MCF 10A (cell line): ENCODE measurements around the gene IFRD2. TPM values are rescaled to one million over a fixed set of nuclear protein-coding genes. Genes with fewer than 3 reads are reported as not detected.
"Not testable (repeated sequence)": the region's sequence is repeated elsewhere in the genome, so short reads cannot be mapped to it uniquely, and the experiment has no call there.

Experiments used
- BruUV-seq: library from RNA; stranded (reverse); fragments of 400-500 nt; replicated peaks from 2 replicates; lab custom pipeline; 2021; lab: Mats Ljungman, UMichigan
- CTCF ChIA-PET: fragments of 300-600 bp; sonication (Branson Sonifier 250); formaldehyde crosslinking; extraction: SDS; loops from one replicate; lab custom pipeline; 2021; ENCODE audit warnings: antibody characterized with exemption, inconsistent platforms; lab: Yijun Ruan, JAX
- POLR2A ChIA-PET: fragments of 300-600, 350-650 bp; sonication (Branson Sonifier 250); formaldehyde crosslinking; extraction: SDS; loops from one replicate; lab custom pipeline; 2020; ENCODE audit warnings: antibody characterized with exemption, inconsistent platforms; lab: Yijun Ruan, JAX
- DNase-seq: peaks from one replicate; pipeline ENCODE4 v3.0.0-alpha.2; 2018; ENCODE audit not compliant: unreplicated experiment
- H3K27ac Mint-ChIP-seq: one replicate; pipeline ENCODE4 v1.8.0; 2022; ENCODE audit warnings: mild to moderate bottlenecking, low read depth, mixed read lengths; ENCODE audit not compliant: unreplicated experiment
- H3K27me3 Mint-ChIP-seq: one replicate; pipeline ENCODE4 v1.8.0; 2022; ENCODE audit warnings: mixed read lengths; ENCODE audit not compliant: insufficient read depth, unreplicated experiment
- H3K36me3 Mint-ChIP-seq: one replicate; pipeline ENCODE4 v1.8.0; 2022; ENCODE audit warnings: mild to moderate bottlenecking, moderate library complexity, mixed read lengths; ENCODE audit not compliant: insufficient read depth, unreplicated experiment
- H3K4me1 Mint-ChIP-seq: one replicate; pipeline ENCODE4 v1.8.0; 2022; ENCODE audit warnings: mixed read lengths; ENCODE audit not compliant: insufficient read depth, unreplicated experiment
- H3K4me3 Mint-ChIP-seq: one replicate; pipeline ENCODE4 v1.8.0; 2022; ENCODE audit warnings: mild to moderate bottlenecking, moderate library complexity, mixed read lengths; ENCODE audit not compliant: unreplicated experiment
- H3K9me3 Mint-ChIP-seq: one replicate; pipeline ENCODE4 v1.8.0; 2022; ENCODE audit warnings: mixed read lengths; ENCODE audit not compliant: unreplicated experiment
- intact Hi-C: fragments of 100-400 bp; cut with micrococcal nuclease; formaldehyde crosslinking; loops from 2 replicates; pipeline ENCODE4 v1.14.1; 2022
- total RNA-seq: library from RNA; stranded (reverse); gene quantifications from 2 replicates; pipeline ENCODE4 v1.2.3, GENCODE V29; 2022
- TF ChIP-seq, protein P1 (sequence below): fragments of 200-600 bp; IDR thresholded peaks from one replicate; pipeline ENCODE4 v1.8.0; 2022; ENCODE audit warnings: antibody characterized with exemption, mild to moderate bottlenecking; ENCODE audit not compliant: unreplicated experiment

The IFRD2 gene
- total RNA-seq, 1 experiment from 2014 or later, result 182 TPM

GRCh38 chr3:50314816-50315215 is 22.6 kb upstream of the IFRD2 start:
- Mint-ChIP-seq H3K27ac (peak overlapping the region; percentile 46), H3K27me3 (no peaks in the 10 kb centered on the region), H3K4me3 (no peak overlapping the region), H3K4me1 (peaks cover 31% of the 10 kb centered on the region), H3K36me3 (peaks cover 6% of the 10 kb centered on the region), H3K9me3 (no peaks in the 10 kb centered on the region)
- TF ChIP-seq, protein P1, sequence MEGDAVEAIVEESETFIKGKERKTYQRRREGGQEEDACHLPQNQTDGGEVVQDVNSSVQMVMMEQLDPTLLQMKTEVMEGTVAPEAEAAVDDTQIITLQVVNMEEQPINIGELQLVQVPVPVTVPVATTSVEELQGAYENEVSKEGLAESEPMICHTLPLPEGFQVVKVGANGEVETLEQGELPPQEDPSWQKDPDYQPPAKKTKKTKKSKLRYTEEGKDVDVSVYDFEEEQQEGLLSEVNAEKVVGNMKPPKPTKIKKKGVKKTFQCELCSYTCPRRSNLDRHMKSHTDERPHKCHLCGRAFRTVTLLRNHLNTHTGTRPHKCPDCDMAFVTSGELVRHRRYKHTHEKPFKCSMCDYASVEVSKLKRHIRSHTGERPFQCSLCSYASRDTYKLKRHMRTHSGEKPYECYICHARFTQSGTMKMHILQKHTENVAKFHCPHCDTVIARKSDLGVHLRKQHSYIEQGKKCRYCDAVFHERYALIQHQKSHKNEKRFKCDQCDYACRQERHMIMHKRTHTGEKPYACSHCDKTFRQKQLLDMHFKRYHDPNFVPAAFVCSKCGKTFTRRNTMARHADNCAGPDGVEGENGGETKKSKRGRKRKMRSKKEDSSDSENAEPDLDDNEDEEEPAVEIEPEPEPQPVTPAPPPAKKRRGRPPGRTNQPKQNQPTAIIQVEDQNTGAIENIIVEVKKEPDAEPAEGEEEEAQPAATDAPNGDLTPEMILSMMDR, result no peak
- POLR2A ChIA-PET, result interaction anchor here (2.3 to 3.2 kb wide), 3 partner anchors 13 to 23 kb away, joined by 6 to 30 read pairs (median 14); partner anchors contain the start of genes HYAL3, IFRD2, NAA80 and TUSC2
- CTCF ChIA-PET, result interaction anchor here (0.6 to 2.3 kb wide), 4 partner anchors 9 to 73 kb away, joined by 3 to 23 read pairs (median 4); partner anchors contain the start of gene HYAL2
- DNase-seq, result no peak
- no TSS peak for BruUV-seq
- intact Hi-C loops, result no loop called here

DNA sequence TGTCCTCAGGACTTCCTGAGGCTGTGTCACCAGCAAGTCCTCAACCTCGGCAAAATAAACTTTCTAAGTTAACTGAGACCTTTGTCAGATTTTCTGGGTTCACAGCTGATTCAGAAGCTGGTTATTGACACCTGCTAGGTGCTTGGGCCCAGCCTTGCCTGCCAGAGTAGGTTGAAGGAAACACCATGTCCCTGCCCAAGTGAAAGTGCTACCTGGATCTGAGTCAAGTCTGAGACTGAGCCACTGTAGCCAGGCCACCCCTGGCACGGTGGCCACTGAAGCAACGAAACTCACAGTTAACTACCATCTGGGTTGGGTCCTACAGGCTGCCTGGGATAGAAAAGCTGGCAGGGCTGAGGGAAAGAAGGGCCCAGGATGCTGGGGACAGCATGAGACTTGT is 22.1 kb upstream of the IFRD2 start:
- peaks cover 6% of the 10 kb centered on the region for H3K36me3 Mint-ChIP-seq
- DNase-seq, result no peak
- no peak overlapping the region for H3K4me3 Mint-ChIP-seq
- peaks cover 32% of the 10 kb centered on the region for H3K4me1 Mint-ChIP-seq
- intact Hi-C loops, result no loop called here
- no peaks in the 10 kb centered on the region for H3K9me3 Mint-ChIP-seq
- TF ChIP-seq, protein P1, result no peak
- ChIA-PET POLR2A (interaction anchor here (0.7 to 2.3 kb wide), 3 partner anchors 14 to 35 kb away, joined by 3 to 6 read pairs (median 3); partner anchors contain the start of genes IFRD2, LSMEM2 and TUSC2), CTCF (interaction anchor here (0.6 to 2.3 kb wide), 4 partner anchors 9 to 237 kb away, joined by 3 to 23 read pairs (median 4); partner anchors contain the start of gene HYAL2)
- no peaks in the 10 kb centered on the region for H3K27me3 Mint-ChIP-seq
- no TSS peak for BruUV-seq
- H3K27ac Mint-ChIP-seq, result peak overlapping the region; percentile 27

DNA sequence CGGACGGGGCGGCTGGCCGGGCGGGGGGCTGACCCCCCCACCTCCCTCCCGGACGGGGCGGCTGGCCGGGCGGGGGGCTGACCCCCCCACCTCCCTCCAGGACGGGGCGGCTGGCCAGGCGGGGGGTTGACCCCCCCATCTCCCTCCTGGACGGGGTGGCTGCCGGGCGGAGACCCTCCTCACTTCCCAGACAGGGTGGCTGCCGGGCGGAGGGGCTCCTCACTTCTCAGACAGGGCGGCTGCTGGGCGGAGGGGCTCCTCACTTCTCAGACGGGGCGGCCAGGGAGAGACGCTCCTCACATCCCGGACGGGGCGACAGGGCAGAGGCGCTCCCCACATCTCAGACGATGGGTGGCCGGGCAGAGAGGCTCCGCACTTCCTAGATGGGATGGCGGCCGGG is 19.8 kb upstream of the IFRD2 start:
- DNase-seq, H3K27me3 Mint-ChIP-seq, CTCF ChIA-PET, BruUV-seq, H3K27ac Mint-ChIP-seq, intact Hi-C loops, H3K36me3 Mint-ChIP-seq, H3K4me3 Mint-ChIP-seq, H3K9me3 Mint-ChIP-seq, POLR2A ChIA-PET: not testable (repeated sequence)
- H3K4me1 Mint-ChIP-seq, result peaks cover 22% of the 10 kb centered on the region

DNA sequence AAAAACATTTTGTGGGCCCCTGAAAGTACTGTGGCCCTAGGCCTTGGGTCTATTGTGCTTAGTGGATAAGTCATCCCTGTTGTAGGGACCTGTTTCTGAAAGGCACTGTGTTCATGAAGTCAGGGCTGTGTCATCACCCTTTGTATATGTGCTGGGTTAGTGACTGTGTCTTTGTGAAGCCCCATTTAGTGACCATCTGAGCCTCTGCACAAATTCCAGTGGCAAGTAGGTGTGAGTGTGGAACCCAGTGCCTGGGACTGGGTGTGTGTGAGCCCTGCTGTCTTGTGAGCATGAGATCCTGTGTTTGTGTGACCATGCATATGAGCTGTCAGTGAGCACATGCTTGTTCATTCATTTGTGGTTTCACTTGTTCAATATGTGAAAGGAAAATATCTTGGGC is 12.4 kb upstream of the IFRD2 start:
- BruUV-seq, result no TSS peak
- TF ChIP-seq, protein P1, result no peak
- H3K27ac Mint-ChIP-seq, result no peak overlapping the region
- intact Hi-C loops, result no loop called here
- peaks cover 1% of the 10 kb centered on the region for H3K4me1 Mint-ChIP-seq
- no peaks in the 10 kb centered on the region for H3K9me3 Mint-ChIP-seq
- ChIA-PET POLR2A (interaction anchor here (0.7 to 1.6 kb wide), 3 partner anchors 13 to 57 kb away, joined by 4 to 5 read pairs (median 5); partner anchors contain the start of gene TUSC2), CTCF (no interaction called here)
- no peak overlapping the region for H3K4me3 Mint-ChIP-seq
- no peaks in the 10 kb centered on the region for H3K36me3 Mint-ChIP-seq
- H3K27me3 Mint-ChIP-seq, result no peaks in the 10 kb centered on the region
- DNase-seq, result no peak
